Stimulated activated CD4-positive, alpha-beta T cell treated with anti-CD3 and anti-CD28 coated beads, Interleukin-2, amount 100 ng/mL, for 4 hours (primary cell): ENCODE measurements around the gene FAM135A.
"Not testable (repeated sequence)": the region's sequence is repeated elsewhere in the genome, so short reads cannot be mapped to it uniquely, and the experiment has no call there.

ENCODE experiments used
- DNase-seq: peaks from one replicate; pipeline ENCODE4 v3.0.0-alpha.2; 2020; ENCODE audit warnings: low read depth

The FAM135A gene

GRCh38 chr6:70396796-70397729 is 16.2 kb upstream of the FAM135A start:
- DNase-seq = no peak

DNA sequence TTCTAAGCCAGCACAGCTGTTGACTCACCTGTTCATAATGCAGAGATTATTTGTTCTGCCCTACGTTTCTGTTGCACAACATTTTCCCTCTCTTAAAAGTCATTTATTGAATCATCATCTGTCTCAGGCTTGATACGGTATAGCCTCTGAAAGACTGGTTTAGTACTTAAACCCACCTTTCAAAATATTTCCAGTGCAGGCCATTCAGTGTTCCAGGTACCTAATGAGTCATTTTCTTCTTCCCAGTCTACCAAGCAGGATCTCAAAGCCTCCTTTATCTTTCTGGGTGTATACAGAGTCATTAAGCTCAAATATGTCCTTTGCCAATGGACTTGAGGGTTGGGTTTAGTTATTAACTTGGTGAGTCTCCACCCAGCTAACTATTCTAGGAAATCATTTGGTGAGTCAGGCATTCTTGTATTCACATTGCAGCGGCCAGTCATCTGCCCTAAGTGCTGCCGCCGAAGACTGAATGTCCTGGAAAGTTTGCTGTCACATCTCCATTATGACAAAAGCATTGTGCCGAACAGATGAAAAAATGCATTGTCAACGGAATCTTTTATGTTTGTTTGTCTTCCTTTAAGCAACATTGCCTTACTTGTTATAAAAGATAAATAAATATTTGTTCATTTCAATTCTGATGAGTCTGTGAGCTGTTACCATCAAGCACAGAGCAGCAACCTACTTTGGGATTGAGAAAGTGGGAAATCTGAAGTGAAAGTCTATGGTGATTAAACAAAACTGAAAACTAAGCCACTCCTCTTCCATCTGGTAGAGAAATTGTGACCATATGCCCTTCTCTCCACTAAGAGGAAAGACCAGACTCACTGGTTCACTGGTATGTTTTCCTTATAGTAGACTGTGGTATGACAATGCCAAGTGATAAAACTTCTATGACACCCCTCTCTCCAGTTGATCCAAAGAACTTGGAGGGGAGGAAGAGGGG is 14.3 kb upstream of the FAM135A start:
- no peak for DNase-seq

DNA sequence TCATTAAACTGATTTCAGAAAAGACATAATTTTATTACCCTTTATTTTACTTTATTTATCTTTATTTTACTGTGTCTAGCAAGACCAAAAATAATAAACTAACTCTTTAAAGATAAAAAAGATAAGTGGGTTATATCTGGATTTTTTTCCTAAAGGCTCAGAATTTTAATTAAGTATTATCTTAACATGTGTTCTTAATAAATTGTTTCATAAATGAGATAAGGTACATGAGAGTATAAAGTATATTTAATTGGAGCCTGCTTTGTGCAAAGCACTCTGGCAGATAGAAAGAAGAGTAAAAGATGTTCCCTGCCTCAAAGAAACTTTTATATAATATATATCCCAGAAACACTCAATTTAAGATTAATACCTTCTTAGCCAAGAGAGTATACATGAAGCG is 8.7 kb upstream of the FAM135A start:
- no peak for DNase-seq

DNA sequence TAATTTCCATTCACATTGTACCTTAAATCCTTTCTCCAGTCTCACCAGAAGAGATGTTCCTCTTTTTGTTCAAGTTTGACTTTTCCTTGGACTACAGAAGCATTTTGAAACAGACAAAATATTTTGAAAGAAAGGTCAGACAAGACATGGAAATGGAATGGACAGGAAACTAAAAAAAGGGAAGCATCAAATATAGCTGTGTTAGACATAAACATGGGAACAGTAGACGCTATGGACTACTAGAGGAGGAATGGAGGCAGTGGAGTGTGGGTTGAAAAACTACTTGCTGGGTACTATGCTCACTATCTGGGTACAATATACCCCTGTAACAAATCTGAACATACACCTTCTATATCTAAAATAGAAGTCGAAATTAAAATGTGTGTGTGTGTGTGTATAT is 4.1 kb upstream of the FAM135A start:
- DNase-seq = no peak

GRCh38 chr6:70411542-70412251 is 1.6 kb upstream of the FAM135A start:
- DNase-seq = no peak

DNA sequence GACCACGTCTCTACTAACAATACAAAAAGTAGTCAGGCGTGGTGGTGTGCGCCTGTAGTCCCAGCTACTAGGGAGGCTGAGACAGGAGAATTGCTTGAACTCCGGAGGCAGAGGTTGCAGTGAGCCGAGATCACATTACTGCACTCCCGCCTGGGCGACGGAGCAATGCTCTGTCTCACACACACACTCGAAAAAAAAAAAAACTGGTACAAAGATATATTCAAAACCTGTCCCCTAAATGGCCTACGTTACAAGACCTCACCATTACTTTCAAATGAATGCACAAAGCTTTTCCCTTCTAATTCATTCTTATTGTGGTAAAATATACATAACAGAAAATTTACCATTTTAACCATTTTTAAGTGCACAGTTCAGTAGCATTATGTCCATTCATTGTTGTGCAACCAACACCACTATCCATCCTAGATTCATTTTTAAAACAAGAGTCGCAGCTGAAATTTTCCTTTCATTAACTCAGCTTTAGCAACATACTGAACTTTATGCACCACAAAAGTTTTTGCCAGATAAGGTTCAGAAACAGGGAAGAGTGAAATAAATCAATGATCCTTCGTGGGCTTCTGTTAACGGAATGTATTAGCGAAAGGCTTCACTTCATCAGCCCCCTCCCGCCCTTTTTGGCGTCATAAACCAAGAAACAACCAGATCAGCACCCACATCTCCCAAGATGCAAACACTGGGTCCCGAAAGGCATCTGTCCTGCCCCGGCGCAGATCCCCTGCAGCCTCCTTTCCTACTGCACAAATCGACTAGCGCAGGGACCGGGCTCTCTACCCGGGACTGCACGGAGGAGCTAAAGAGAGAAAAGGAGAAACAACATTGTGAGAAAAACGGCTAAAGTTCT is 825 bp upstream of the FAM135A start:
- peak; percentile 1 for DNase-seq

GRCh38 chr6:70413992-70414494 is 735 bp downstream of the FAM135A start:
- no peak for DNase-seq

- no peak for DNase-seq
Measured at GRCh38 chr6:70414813-70415212, 1.5 kb downstream of the FAM135A start.

GRCh38 chr6:70415247-70415646 is 1.9 kb downstream of the FAM135A start:
- no peak for DNase-seq

- no peak for DNase-seq
Measured at GRCh38 chr6:70415660-70416059, 2.4 kb downstream of the FAM135A start.

GRCh38 chr6:70421509-70421908 is 8.2 kb downstream of the FAM135A start:
- DNase-seq = no peak

DNA sequence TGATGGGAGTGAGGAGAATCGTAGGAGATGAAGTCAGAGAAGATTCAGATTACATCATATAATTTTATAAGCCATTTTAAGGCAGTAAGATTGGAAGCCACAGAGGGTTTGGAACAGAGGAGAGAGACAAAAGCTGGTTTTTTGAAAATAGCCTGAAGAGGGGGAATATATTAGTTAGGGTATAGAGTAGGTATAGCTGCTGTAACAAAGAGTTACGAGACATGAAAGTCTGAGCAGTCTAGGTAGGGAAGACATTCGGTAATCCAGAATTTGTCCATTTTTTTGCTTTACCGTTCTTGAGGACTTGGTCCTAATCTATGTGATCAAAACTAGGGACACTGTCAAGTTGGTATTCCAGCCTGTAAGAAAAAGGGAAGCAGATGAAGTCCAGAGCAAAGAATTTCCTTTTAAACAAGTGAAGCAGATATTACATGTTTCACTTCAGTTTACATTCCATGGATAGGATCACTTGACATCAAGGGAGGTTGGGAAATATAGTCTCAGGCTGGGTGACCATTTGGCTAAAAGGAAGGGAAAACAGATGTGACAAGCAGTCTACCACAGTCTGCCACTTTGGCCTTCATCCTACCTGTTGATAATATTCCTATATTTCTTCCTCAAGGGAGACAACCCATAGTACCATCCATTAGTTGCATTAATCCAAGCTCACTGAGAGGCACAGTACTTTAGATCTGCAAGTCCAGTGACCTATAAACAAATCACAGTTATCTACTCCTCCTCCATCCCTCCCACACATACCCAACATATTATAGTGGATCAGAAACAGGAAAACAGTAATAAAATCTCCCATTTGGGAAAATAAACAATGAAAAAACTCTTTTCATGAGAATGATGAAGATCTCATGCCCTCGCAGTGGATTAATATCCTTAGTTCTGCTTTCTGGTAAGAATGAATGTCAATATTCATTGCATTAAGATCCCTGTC is 10.2 kb downstream of the FAM135A start:
- DNase-seq = no peak

DNA sequence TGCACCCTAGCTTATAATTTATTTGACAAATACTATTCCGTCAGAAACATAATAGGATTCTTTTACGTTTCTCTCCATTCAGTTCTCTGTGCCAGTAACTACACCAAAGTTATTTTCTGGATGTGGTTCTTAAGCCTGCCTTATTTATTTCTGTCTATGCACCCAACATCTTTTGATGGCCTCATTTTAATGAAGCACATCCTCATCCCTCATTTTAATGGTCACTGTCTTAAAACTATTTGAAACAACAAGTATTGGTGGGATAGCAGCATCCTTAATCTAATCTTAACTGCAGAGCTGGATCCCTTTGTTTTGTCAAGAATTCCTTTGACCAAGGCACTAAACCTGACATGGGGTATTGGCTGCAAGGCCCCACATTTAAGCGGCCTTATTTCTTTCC is 11.0 kb downstream of the FAM135A start:
- DNase-seq = no peak

- DNase-seq = no peak
Measured at GRCh38 chr6:70436320-70436719, 23.0 kb downstream of the FAM135A start.

DNA sequence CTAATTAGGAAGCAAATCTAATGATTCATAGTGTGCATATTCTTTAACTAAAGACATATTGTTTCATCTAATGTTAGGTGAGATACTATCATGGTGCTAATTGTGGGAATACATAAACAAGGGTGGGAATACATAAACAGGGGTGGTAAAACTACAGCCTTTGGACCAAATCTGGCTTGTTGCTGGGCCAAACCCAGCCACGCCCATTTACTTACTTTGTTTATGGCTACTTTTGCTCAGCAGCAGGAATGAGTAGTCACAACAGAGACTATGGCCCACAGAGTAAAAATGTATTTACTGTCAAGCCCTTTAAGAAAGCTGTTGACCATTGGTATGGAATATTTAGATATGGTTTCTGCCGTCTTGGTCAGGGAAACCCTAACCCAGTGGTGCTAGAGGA is 31.7 kb downstream of the FAM135A start:
- no peak for DNase-seq

DNA sequence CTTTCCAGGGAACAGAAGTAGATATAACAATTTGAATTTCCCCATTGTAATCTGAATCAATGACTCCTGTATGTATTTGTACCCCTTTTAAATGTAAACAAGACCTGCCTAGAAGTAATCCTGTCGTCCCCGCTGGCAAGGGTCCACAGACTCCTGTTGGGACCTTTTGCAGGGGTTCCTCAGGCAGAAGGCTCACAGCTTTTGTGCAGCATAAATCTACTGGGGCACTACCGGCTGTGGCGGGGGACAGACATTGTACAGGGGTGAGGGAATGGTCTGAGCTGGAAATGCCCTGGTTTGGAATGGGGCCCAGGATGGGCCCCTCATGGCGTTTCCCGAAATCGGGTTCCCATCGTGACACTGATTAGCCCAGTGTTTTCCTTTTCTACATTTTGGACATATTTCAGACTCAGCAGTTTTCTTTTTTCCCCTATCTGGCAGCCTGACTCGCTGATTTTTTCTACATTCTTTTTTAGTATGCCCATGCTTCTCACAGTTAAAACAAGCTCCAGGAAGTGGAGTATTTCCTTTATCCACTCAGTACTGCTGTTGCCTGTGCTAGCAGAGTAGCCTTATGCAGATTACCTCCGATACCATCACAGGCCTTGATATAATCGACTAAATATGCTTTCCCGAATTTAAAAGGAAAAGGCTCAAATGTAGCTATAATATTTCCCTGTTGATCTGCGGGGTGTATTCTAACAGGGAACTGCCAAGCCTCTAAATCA is 34.2 kb downstream of the FAM135A start:
- DNase-seq = not testable (repeated sequence)

- not testable (repeated sequence) for DNase-seq
Measured at GRCh38 chr6:70453899-70454298, 40.6 kb downstream of the FAM135A start.

- DNase-seq = no peak
Measured at GRCh38 chr6:70456735-70457134, 43.4 kb downstream of the FAM135A start.

- no peak for DNase-seq
Measured at GRCh38 chr6:70459235-70459634, 45.9 kb downstream of the FAM135A start.
